ENCODE results near the gene PLEKHA8.

Gene PLEKHA8

GRCh38 chr7:30114536-30115238 lies 86.5 kb downstream of the PLEKHA8 start:
- TF ChIP-seq POLR2AphosphoS5 (IDR thresholded peaks at IDR 0.05; ENCODE audit: low read depth, low read length): no peak
- no peak for TF ChIP-seq FOXP2 (optimal IDR thresholded peaks at IDR 0.05; ENCODE audit: borderline replicate concordance, extremely low read depth, extremely low read length, insufficient read depth)
- TF ChIP-seq SIN3A (IDR thresholded peaks at IDR 0.05; ENCODE audit: borderline replicate concordance, insufficient read depth, low read length): no peak
- TF ChIP-seq TAF1 (IDR thresholded peaks at IDR 0.05; ENCODE audit: borderline replicate concordance, insufficient read depth, low read length): no peak
- no peak for TF ChIP-seq REST (IDR thresholded peaks at IDR 0.05; ENCODE audit: insufficient read depth in 1 of 2, low read depth in 2 of 2, low read length in 2 of 2)

GRCh38 chr7:30115709-30116297 lies 87.6 kb downstream of the PLEKHA8 start:
- TF ChIP-seq FOXP2 (optimal IDR thresholded peaks at IDR 0.05; ENCODE audit: borderline replicate concordance, extremely low read depth, extremely low read length, insufficient read depth) (no peak), REST (IDR thresholded peaks at IDR 0.05; ENCODE audit: insufficient read depth in 1 of 2, low read depth in 2 of 2, low read length in 2 of 2) (no peak), POLR2AphosphoS5 (IDR thresholded peaks at IDR 0.05; ENCODE audit: low read depth, low read length) (no peak), TAF1 (IDR thresholded peaks at IDR 0.05; ENCODE audit: borderline replicate concordance, insufficient read depth, low read length) (no peak), SIN3A (IDR thresholded peaks at IDR 0.05; ENCODE audit: borderline replicate concordance, insufficient read depth, low read length) (no peak)

GRCh38 chr7:30116771-30117170 lies 88.6 kb downstream of the PLEKHA8 start:
- TF ChIP-seq SIN3A (IDR thresholded peaks at IDR 0.05; ENCODE audit: borderline replicate concordance, insufficient read depth, low read length) (no peak), REST (IDR thresholded peaks at IDR 0.05; ENCODE audit: insufficient read depth in 1 of 2, low read depth in 2 of 2, low read length in 2 of 2) (no peak), POLR2AphosphoS5 (IDR thresholded peaks at IDR 0.05; ENCODE audit: low read depth, low read length) (no peak), FOXP2 (optimal IDR thresholded peaks at IDR 0.05; ENCODE audit: borderline replicate concordance, extremely low read depth, extremely low read length, insufficient read depth) (no peak), TAF1 (IDR thresholded peaks at IDR 0.05; ENCODE audit: borderline replicate concordance, insufficient read depth, low read length) (no peak)

GRCh38 chr7:30117896-30118295 lies 89.7 kb downstream of the PLEKHA8 start:
- TF ChIP-seq SIN3A (IDR thresholded peaks at IDR 0.05; ENCODE audit: borderline replicate concordance, insufficient read depth, low read length) (no peak), FOXP2 (optimal IDR thresholded peaks at IDR 0.05; ENCODE audit: borderline replicate concordance, extremely low read depth, extremely low read length, insufficient read depth) (no peak), TAF1 (IDR thresholded peaks at IDR 0.05; ENCODE audit: borderline replicate concordance, insufficient read depth, low read length) (no peak), REST (IDR thresholded peaks at IDR 0.05; ENCODE audit: insufficient read depth in 1 of 2, low read depth in 2 of 2, low read length in 2 of 2) (no peak), POLR2AphosphoS5 (IDR thresholded peaks at IDR 0.05; ENCODE audit: low read depth, low read length) (no peak)
